IPS-18a (cell line): ENCODE measurements around the gene SPECC1L.
"Not testable (repeated sequence)": the region's sequence is repeated elsewhere in the genome, so short reads cannot be mapped to it uniquely, and the experiment has no call there.

Experiments
- H3K27ac ChIP-seq: one replicate; pipeline ENCODE4 v1.5.1; 2013; ENCODE audit warnings: low read length
- H3K27me3 ChIP-seq: one replicate; pipeline ENCODE4 v1.6.1; 2013; ENCODE audit warnings: mild to moderate bottlenecking, low read length; ENCODE audit not compliant: control insufficient read depth, insufficient read depth
- H3K36me3 ChIP-seq: one replicate; pipeline ENCODE4 v1.6.1; 2013; ENCODE audit warnings: low read depth, low read length; ENCODE audit not compliant: control insufficient read depth
- H3K4me1 ChIP-seq: one replicate; pipeline ENCODE4 v1.6.1; 2013; ENCODE audit warnings: low read depth, low read length; ENCODE audit not compliant: control insufficient read depth
- H3K4me3 ChIP-seq: one replicate; pipeline ENCODE4 v1.5.1; 2013; ENCODE audit warnings: low read length
- H3K9ac ChIP-seq: one replicate; pipeline ENCODE4 v1.6.1; 2013; ENCODE audit warnings: mild to moderate bottlenecking, low read length, moderate library complexity
- H3K9me3 ChIP-seq: one replicate; pipeline ENCODE4 v1.6.1; 2013; ENCODE audit warnings: low read depth, low read length; ENCODE audit not compliant: control insufficient read depth

SPECC1L gene

GRCh38 chr22:24290459-24290858 is 19.8 kb downstream of the SPECC1L start:
- H3K36me3 ChIP-seq = no peaks in the 10 kb centered on the region
- H3K27ac ChIP-seq = no peak overlapping the region
- no peak overlapping the region for H3K4me3 ChIP-seq
- H3K27me3 ChIP-seq = no peaks in the 10 kb centered on the region
- H3K4me1 ChIP-seq = peaks cover 3% of the 10 kb centered on the region
- H3K9me3 ChIP-seq = no peaks in the 10 kb centered on the region
- H3K9ac ChIP-seq = no peak overlapping the region

- Histone ChIP-seq H3K9me3 (no peaks in the 10 kb centered on the region), H3K9ac (no peak overlapping the region), H3K27ac (no peak overlapping the region), H3K4me3 (no peak overlapping the region), H3K36me3 (no peaks in the 10 kb centered on the region), H3K4me1 (peaks cover 3% of the 10 kb centered on the region), H3K27me3 (no peaks in the 10 kb centered on the region)
Observed at GRCh38 chr22:24291515-24292201, 21.0 kb downstream of the SPECC1L start.

- H3K36me3 ChIP-seq, H3K9ac ChIP-seq, H3K4me1 ChIP-seq, H3K27me3 ChIP-seq, H3K4me3 ChIP-seq, H3K9me3 ChIP-seq, H3K27ac ChIP-seq: not testable (repeated sequence)
Observed at GRCh38 chr22:24292202-24292830, 21.7 kb downstream of the SPECC1L start.

- H3K9ac ChIP-seq, H3K27me3 ChIP-seq, H3K27ac ChIP-seq, H3K9me3 ChIP-seq, H3K4me1 ChIP-seq, H3K36me3 ChIP-seq, H3K4me3 ChIP-seq: not testable (repeated sequence)
Observed at GRCh38 chr22:24294913-24295312, 24.3 kb downstream of the SPECC1L start.

- not testable (repeated sequence) for H3K27me3 ChIP-seq, H3K9me3 ChIP-seq, H3K4me1 ChIP-seq, H3K27ac ChIP-seq, H3K9ac ChIP-seq, H3K4me3 ChIP-seq
- H3K36me3 ChIP-seq = peaks cover 14% of the 10 kb centered on the region
Observed at GRCh38 chr22:24298497-24299155, 28.0 kb downstream of the SPECC1L start.

- H3K27ac ChIP-seq, H3K9me3 ChIP-seq, H3K9ac ChIP-seq, H3K27me3 ChIP-seq, H3K4me3 ChIP-seq, H3K4me1 ChIP-seq: not testable (repeated sequence)
- H3K36me3 ChIP-seq = peaks cover 31% of the 10 kb centered on the region
Observed at GRCh38 chr22:24300522-24300921, 29.9 kb downstream of the SPECC1L start.

- peaks cover 34% of the 10 kb centered on the region for H3K36me3 ChIP-seq
- no peak overlapping the region for H3K27ac ChIP-seq
- H3K4me3 ChIP-seq = no peak overlapping the region
- H3K9me3 ChIP-seq = peaks cover 5% of the 10 kb centered on the region
- no peaks in the 10 kb centered on the region for H3K4me1 ChIP-seq
- H3K9ac ChIP-seq = no peak overlapping the region
- H3K27me3 ChIP-seq = no peaks in the 10 kb centered on the region
Observed at GRCh38 chr22:24302591-24302990, 32.0 kb downstream of the SPECC1L start.

- Histone ChIP-seq H3K9ac (no peak overlapping the region), H3K9me3 (peaks cover 5% of the 10 kb centered on the region), H3K36me3 (peaks cover 34% of the 10 kb centered on the region), H3K4me3 (no peak overlapping the region), H3K27me3 (no peaks in the 10 kb centered on the region), H3K4me1 (no peaks in the 10 kb centered on the region), H3K27ac (no peak overlapping the region)
Observed at GRCh38 chr22:24303007-24303406, 32.4 kb downstream of the SPECC1L start.

GRCh38 chr22:24304062-24304675 is 33.5 kb downstream of the SPECC1L start:
- Histone ChIP-seq H3K27me3 (no peaks in the 10 kb centered on the region), H3K27ac (no peak overlapping the region), H3K4me1 (no peaks in the 10 kb centered on the region), H3K4me3 (no peak overlapping the region), H3K9ac (no peak overlapping the region), H3K9me3 (peaks cover 5% of the 10 kb centered on the region), H3K36me3 (peaks cover 34% of the 10 kb centered on the region)

- no peak overlapping the region for H3K9ac ChIP-seq
- peaks cover 5% of the 10 kb centered on the region for H3K9me3 ChIP-seq
- no peaks in the 10 kb centered on the region for H3K4me1 ChIP-seq
- no peaks in the 10 kb centered on the region for H3K27me3 ChIP-seq
- H3K4me3 ChIP-seq = no peak overlapping the region
- peaks cover 34% of the 10 kb centered on the region for H3K36me3 ChIP-seq
- no peak overlapping the region for H3K27ac ChIP-seq
Observed at GRCh38 chr22:24305260-24305692, 34.6 kb downstream of the SPECC1L start.

GRCh38 chr22:24310969-24311368 is 40.3 kb downstream of the SPECC1L start:
- H3K9me3 ChIP-seq = no peaks in the 10 kb centered on the region
- no peak overlapping the region for H3K27ac ChIP-seq
- no peak overlapping the region for H3K9ac ChIP-seq
- no peaks in the 10 kb centered on the region for H3K27me3 ChIP-seq
- H3K4me3 ChIP-seq = no peak overlapping the region
- H3K36me3 ChIP-seq = peaks cover 32% of the 10 kb centered on the region
- H3K4me1 ChIP-seq = no peaks in the 10 kb centered on the region
